ENCODE results near the gene PLD5. TPM values are rescaled to one million over a fixed set of nuclear protein-coding genes. Genes with fewer than 3 reads are reported as not detected.

Gene PLD5
- polyA plus RNA-seq, 1 of the 3 experiments (the other 2 are of a cell fraction) = 0.08 TPM

DNA sequence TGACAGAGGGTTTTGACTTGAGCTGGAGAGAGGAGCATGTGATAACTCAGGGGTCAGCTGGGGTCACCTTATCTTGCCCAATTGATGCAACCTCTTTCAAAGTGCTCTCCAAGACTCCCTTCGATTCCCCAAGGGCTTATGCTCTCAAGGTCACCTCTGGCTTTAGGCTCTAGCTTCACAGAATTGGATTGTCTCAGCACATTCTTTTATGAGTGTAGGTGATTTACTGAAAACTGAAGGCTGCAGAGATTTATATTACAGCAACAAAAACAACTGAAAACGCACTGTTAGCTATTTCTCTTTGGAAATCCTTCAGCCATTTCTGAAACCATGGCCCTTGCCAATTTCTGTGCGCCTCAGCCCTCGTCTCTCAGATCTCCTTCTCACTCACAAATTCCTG is 491.1 kb downstream of the PLD5 start:
- Histone ChIP-seq H3K79me2 (ENCODE audit: insufficient read depth) (no peaks in the 10 kb centered on the region), H3K27ac (ENCODE audit: low read depth in 2 of 2, low read length in 1 of 2) (no peak overlapping the region), H3K36me3 (replicated peaks in 1 of 2; ENCODE audit: control insufficient read depth in 1 of 2, insufficient read depth in 2 of 2, low read length in 1 of 2) (no peaks in the 10 kb centered on the region), H4K20me1 (ENCODE audit: insufficient read depth) (no peaks in the 10 kb centered on the region), H3K4me2 (no peak overlapping the region), H2AFZ (ENCODE audit: low read depth) (no peak overlapping the region), H3K4me1 (ENCODE audit: control insufficient read depth in 1 of 2, insufficient read depth in 2 of 2, low read depth in 1 of 2, low read length in 1 of 2) (no peaks in the 10 kb centered on the region), H3K9ac (no peak overlapping the region), H3K9me3 (no peaks in the 10 kb centered on the region), H3K4me3 (ENCODE audit: low read depth in 2 of 2, low read length in 1 of 2) (no peak overlapping the region), H3F3A (replicated peaks; ENCODE audit: insufficient read depth) (no peaks in the 10 kb centered on the region), H3K9me2 (no peaks in the 10 kb centered on the region), H3K27me3 (ENCODE audit: insufficient read depth) (no peaks in the 10 kb centered on the region)
- TF ChIP-seq ELF1 (IDR thresholded peaks at IDR 0.05) = no peak
- no peak for TF ChIP-seq MEF2A (IDR thresholded peaks at IDR 0.05; ENCODE audit: borderline replicate concordance, low read depth)
- no peak for TF ChIP-seq FOSL2 (IDR thresholded peaks at IDR 0.05; ENCODE audit: borderline replicate concordance, low read depth)
- TF ChIP-seq TAF1 (IDR thresholded peaks at IDR 0.05; ENCODE audit: borderline replicate concordance, low read depth, low read length) = no peak
- no peak for TF ChIP-seq EP300 (IDR thresholded peaks at IDR 0.05; ENCODE audit: borderline replicate concordance in 1 of 2, low read depth in 1 of 2, low read length in 1 of 2)
- CTCF ChIA-PET = no interaction called here
- DNase-seq = no peak
- POLR2A ChIA-PET = no interaction called here
- WGBS (ENCODE audit: low lambda C conversion rate) = 43% methylated on average over 4 of the region's 4 CpGs

Small RNA genes within 50 kb of the gene (small RNA-seq; reads per million reads assigned to genes)
- gene AL360271.2 (0 reads per million in 7 experiments), gene RN7SKP12 (0 reads per million in 7 experiments)
